ENCODE data around the gene SYNDIG1. TPM values are rescaled to one million over a fixed set of nuclear protein-coding genes. Genes with fewer than 3 reads are reported as not detected.

SYNDIG1 gene
- polyA plus RNA-seq, 1 donor, result 4.1 TPM

- DNase-seq, result no peak
Observed at GRCh38 chr20:24529369-24529719, 59.9 kb downstream of the SYNDIG1 start.

GRCh38 chr20:24530131-24530680 lies 60.8 kb downstream of the SYNDIG1 start:
- DNase-seq, result no peak

- no peak for DNase-seq
Observed at GRCh38 chr20:24531202-24531601, 61.8 kb downstream of the SYNDIG1 start.

- no peak for DNase-seq
Observed at GRCh38 chr20:24531631-24532419, 62.4 kb downstream of the SYNDIG1 start.

GRCh38 chr20:24533449-24533848 lies 64.0 kb downstream of the SYNDIG1 start:
- no peak for DNase-seq

- DNase-seq, result no peak
Observed at GRCh38 chr20:24534282-24534681, 64.9 kb downstream of the SYNDIG1 start.

GRCh38 chr20:24535941-24536730 lies 66.7 kb downstream of the SYNDIG1 start:
- no peak for DNase-seq

GRCh38 chr20:24537210-24537609 lies 67.8 kb downstream of the SYNDIG1 start:
- no peak for DNase-seq

GRCh38 chr20:24542721-24543120 lies 73.3 kb downstream of the SYNDIG1 start:
- DNase-seq, result no peak

GRCh38 chr20:24543168-24543567 lies 73.7 kb downstream of the SYNDIG1 start:
- no peak for DNase-seq

GRCh38 chr20:24543741-24544140 lies 74.3 kb downstream of the SYNDIG1 start:
- no peak for DNase-seq

- no peak for DNase-seq
Observed at GRCh38 chr20:24544371-24544770, 74.9 kb downstream of the SYNDIG1 start.

GRCh38 chr20:24545168-24545567 lies 75.7 kb downstream of the SYNDIG1 start:
- DNase-seq, result no peak

GRCh38 chr20:24546232-24546892 lies 76.9 kb downstream of the SYNDIG1 start:
- DNase-seq, result no peak

- no peak for DNase-seq
Observed at GRCh38 chr20:24547967-24548366, 78.5 kb downstream of the SYNDIG1 start.

GRCh38 chr20:24559114-24559732 lies 89.8 kb downstream of the SYNDIG1 start:
- no peak for DNase-seq

- DNase-seq, result no peak
Observed at GRCh38 chr20:24560571-24561491, 91.4 kb downstream of the SYNDIG1 start.

- DNase-seq, result no peak
Observed at GRCh38 chr20:24565835-24566351, 96.5 kb downstream of the SYNDIG1 start.

- no peak for DNase-seq
Observed at GRCh38 chr20:24566656-24567055, 97.2 kb downstream of the SYNDIG1 start.

- no peak for DNase-seq
Observed at GRCh38 chr20:24567508-24567907, 98.1 kb downstream of the SYNDIG1 start.

GRCh38 chr20:24568842-24569241 lies 99.4 kb downstream of the SYNDIG1 start:
- no peak for DNase-seq
